Rectal smooth muscle tissue (tissue), 1 donor: ENCODE data around the gene CYSRT1.

Source experiments
- H3K27ac ChIP-seq: one replicate; pipeline ENCODE4 v1.7.0; 2013; ENCODE audit warnings: low read depth, low read length, inconsistent platforms
- H3K27me3 ChIP-seq: one replicate; pipeline ENCODE4 v1.7.0; 2013; ENCODE audit warnings: low read length; ENCODE audit not compliant: control insufficient read depth, insufficient read depth
- H3K36me3 ChIP-seq: one replicate; pipeline ENCODE4 v1.7.0; 2013; ENCODE audit warnings: low read length; ENCODE audit not compliant: control insufficient read depth, insufficient read depth
- H3K4me1 ChIP-seq: one replicate; pipeline ENCODE4 v1.7.0; 2013; ENCODE audit warnings: low read length; ENCODE audit not compliant: control insufficient read depth, insufficient read depth
- H3K4me3 ChIP-seq: one replicate; pipeline ENCODE4 v1.7.0; 2013; ENCODE audit warnings: low read length
- H3K9ac ChIP-seq: one replicate; pipeline ENCODE4 v1.7.0; 2013; ENCODE audit warnings: low read length

The CYSRT1 gene

GRCh38 chr9:137227054-137227852 is 2.3 kb downstream of the CYSRT1 start, which contains the start of gene RNF224:
RNF224 (plus strand) TSS chr9:137227502; CDS start chr9:137228336, 834 bp downstream.
- H3K27ac ChIP-seq = no peak within 1 kb of the TSS
- H3K9ac ChIP-seq = no peak within 1 kb of the TSS

GRCh38 chr9:137227853-137228505 is 3.0 kb downstream of the CYSRT1 start:
- Histone ChIP-seq H3K27me3 (peaks cover 28% of the 10 kb centered on the region), H3K4me3 (no peak overlapping the region)

More at GRCh38 chr9:137227054-137227852, 2.3 kb downstream of the CYSRT1 start, which contains the start of gene RNF224:
- Histone ChIP-seq H3K27me3 (peaks cover 25% of the 10 kb centered on the region), H3K4me1 (peaks cover 8% of the 10 kb centered on the region), H3K4me3 (no peak within 1 kb of the TSS), H3K36me3 (no peaks in the 10 kb centered on the region)

GRCh38 chr9:137228506-137228967 is 3.6 kb downstream of the CYSRT1 start:
- Histone ChIP-seq H3K9ac (no peak overlapping the region), H3K36me3 (no peaks in the 10 kb centered on the region), H3K27me3 (peaks cover 28% of the 10 kb centered on the region), H3K4me3 (no peak overlapping the region), H3K4me1 (peaks cover 3% of the 10 kb centered on the region), H3K27ac (no peak overlapping the region)

More at GRCh38 chr9:137227853-137228505, 3.0 kb downstream of the CYSRT1 start:
- H3K27ac ChIP-seq = no peak overlapping the region
- H3K36me3 ChIP-seq = no peaks in the 10 kb centered on the region
- peaks cover 4% of the 10 kb centered on the region for H3K4me1 ChIP-seq
- H3K9ac ChIP-seq = no peak overlapping the region

- no peaks in the 10 kb centered on the region for H3K4me1 ChIP-seq
- peaks cover 30% of the 10 kb centered on the region for H3K27me3 ChIP-seq
- H3K27ac ChIP-seq = no peak overlapping the region
- no peak overlapping the region for H3K4me3 ChIP-seq
- no peak overlapping the region for H3K9ac ChIP-seq
- no peaks in the 10 kb centered on the region for H3K36me3 ChIP-seq
These were observed 4.3 kb downstream of the CYSRT1 start for GRCh38 chr9:137228968-137229896.

- Histone ChIP-seq H3K4me1 (no peaks in the 10 kb centered on the region), H3K36me3 (no peaks in the 10 kb centered on the region), H3K27me3 (peaks cover 39% of the 10 kb centered on the region), H3K27ac (no peak overlapping the region), H3K9ac (no peak overlapping the region), H3K4me3 (no peak overlapping the region)
These were observed 5.1 kb downstream of the CYSRT1 start for GRCh38 chr9:137229903-137230704.

- peaks cover 43% of the 10 kb centered on the region for H3K27me3 ChIP-seq
- H3K4me1 ChIP-seq = peaks cover under 1% of the 10 kb centered on the region
- H3K9ac ChIP-seq = no peak within 1 kb of the TSS
- H3K36me3 ChIP-seq = no peaks in the 10 kb centered on the region
- no peak within 1 kb of the TSS for H3K4me3 ChIP-seq
- no peak within 1 kb of the TSS for H3K27ac ChIP-seq
These were observed 5.9 kb downstream of the CYSRT1 start, which contains the start of gene SLC34A3 for GRCh38 chr9:137230705-137231371. SLC34A3 (plus strand) TSS chr9:137230901; CDS start chr9:137231703, 802 bp downstream.

GRCh38 chr9:137231372-137232039 is 6.5 kb downstream of the CYSRT1 start:
- no peaks in the 10 kb centered on the region for H3K36me3 ChIP-seq
- no peak overlapping the region for H3K27ac ChIP-seq
- H3K9ac ChIP-seq = no peak overlapping the region
- H3K27me3 ChIP-seq = peaks cover 43% of the 10 kb centered on the region
- peaks cover 4% of the 10 kb centered on the region for H3K4me1 ChIP-seq
- H3K4me3 ChIP-seq = no peak overlapping the region

GRCh38 chr9:137232101-137232500 is 7.1 kb downstream of the CYSRT1 start:
- no peak overlapping the region for H3K27ac ChIP-seq
- no peak overlapping the region for H3K9ac ChIP-seq
- H3K4me1 ChIP-seq = peaks cover 9% of the 10 kb centered on the region
- no peak overlapping the region for H3K4me3 ChIP-seq
- H3K27me3 ChIP-seq = peaks cover 43% of the 10 kb centered on the region
- H3K36me3 ChIP-seq = no peaks in the 10 kb centered on the region

GRCh38 chr9:137232510-137232909 is 7.5 kb downstream of the CYSRT1 start:
- H3K27ac ChIP-seq = no peak overlapping the region
- H3K9ac ChIP-seq = no peak overlapping the region
- H3K4me3 ChIP-seq = no peak overlapping the region
- no peaks in the 10 kb centered on the region for H3K36me3 ChIP-seq
- peaks cover 9% of the 10 kb centered on the region for H3K4me1 ChIP-seq
- H3K27me3 ChIP-seq = peaks cover 43% of the 10 kb centered on the region

GRCh38 chr9:137233143-137233980 is 8.4 kb downstream of the CYSRT1 start:
- Histone ChIP-seq H3K36me3 (no peaks in the 10 kb centered on the region), H3K4me3 (no peak overlapping the region), H3K27me3 (peaks cover 42% of the 10 kb centered on the region), H3K9ac (no peak overlapping the region), H3K27ac (no peak overlapping the region), H3K4me1 (peaks cover 10% of the 10 kb centered on the region)
